T follicular helper cell (primary cell): ENCODE results near the gene FLYWCH1.
"Not testable (repeated sequence)": the region's sequence is repeated elsewhere in the genome, so short reads cannot be mapped to it uniquely, and the experiment has no call there.

Experiments
- DNase-seq: peaks from one replicate; pipeline ENCODE4 v3.0.0-alpha.2; 2020; ENCODE audit warnings: low read depth

Gene FLYWCH1

DNA sequence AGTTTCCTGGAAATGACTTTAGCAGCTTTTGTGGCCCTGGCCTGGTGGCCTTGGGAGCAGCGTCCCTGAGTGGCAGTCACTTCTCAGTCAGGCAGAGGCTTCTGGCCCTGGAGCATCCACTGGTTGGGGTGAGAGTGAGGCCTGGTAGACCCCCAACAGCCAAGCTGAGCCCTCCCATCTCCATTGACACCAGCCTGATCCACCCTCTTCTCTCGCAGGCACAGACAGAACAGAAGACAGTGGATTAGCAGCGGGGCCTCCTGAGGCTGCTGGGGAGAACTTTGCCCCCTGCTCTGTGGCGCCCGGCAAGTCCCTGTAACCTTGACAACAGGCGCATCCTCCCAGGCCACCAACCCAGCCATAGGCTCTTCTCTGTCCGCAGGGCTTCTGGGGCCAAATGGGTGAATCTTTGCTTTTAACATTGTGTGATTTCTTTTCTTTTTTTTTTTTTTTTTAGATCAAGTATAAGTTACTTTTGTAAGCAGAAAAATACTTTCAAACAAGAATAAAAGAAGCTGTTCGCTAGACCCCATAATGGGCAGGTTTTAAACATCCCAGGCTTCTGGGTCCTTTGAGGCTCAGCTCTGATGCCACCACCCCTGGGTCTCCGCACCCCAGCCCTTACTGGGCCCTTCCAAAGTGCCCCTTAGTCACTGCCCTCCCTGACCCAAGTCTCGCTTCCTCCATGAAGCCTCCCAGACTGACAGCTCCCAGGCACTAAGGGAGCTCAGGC, 12.7 kb upstream of the FLYWCH1 start:
- no peak for DNase-seq

DNA sequence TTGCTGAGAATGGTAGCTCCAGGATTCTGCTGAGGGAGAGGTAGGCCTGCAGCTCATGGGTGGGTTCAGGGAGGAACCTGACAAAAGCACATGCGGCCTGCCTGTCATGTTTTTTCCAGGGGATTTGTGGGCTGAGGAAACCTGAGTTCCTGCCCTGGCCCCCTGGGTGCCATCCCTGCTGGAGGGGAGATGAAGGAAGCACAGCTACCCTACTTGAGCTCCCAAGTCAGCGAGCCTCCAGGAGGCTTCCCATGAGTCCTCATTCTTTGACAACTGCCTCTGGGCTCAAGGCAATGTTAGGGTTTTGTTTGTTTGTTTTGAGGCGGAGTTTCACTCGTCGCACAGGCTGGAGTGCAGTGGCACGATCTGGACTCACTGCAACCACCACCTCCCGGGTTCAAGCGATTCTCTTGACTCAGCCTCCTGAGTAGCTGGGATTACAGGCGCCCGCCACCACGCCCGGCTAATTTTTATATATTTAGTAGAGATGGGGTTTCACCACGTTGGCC, 12.1 kb upstream of the FLYWCH1 start:
- DNase-seq, result no peak

GRCh38 chr16:2900526-2901075, 11.1 kb upstream of the FLYWCH1 start:
- no peak for DNase-seq

DNA sequence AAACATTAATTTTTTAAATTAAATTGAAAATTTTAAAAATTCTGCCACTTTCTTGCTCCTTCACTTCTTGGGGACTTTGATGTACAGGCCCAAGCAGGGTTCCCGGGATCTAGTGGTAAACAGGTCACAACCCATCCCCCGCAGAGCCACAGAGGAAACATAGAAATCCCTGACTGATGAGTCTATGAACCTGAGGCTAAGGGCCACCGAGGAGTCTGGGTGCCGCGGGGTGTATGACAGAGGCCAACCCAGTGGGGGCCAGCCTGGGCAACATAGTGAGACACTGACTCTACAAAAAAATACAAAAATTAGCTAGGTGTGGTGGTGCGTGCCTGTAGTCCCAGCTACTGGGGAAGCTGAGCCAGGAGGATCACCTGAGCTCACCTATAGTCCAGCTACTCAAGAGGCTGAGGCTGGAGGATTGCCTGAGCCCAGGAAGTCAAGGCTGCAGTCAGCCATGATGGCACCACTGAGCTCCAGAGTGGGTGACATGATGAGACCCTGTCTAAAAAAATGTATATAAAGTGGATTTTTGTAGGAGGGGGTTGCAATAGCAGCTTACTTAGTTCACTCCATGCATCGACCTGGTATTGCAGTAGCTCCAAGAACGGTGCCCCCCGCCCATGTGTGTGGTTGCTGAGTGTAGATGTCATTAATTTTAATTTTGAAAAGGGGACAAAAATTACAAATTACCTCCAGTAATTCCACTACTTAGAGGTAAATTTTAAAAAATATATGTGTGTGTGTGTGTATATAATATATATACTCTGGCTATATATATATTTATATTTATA, 9.2 kb upstream of the FLYWCH1 start:
- DNase-seq, result no peak

- peak; percentile 60 for DNase-seq
Measured at GRCh38 chr16:2904100-2904921, 7.4 kb upstream of the FLYWCH1 start.

DNA sequence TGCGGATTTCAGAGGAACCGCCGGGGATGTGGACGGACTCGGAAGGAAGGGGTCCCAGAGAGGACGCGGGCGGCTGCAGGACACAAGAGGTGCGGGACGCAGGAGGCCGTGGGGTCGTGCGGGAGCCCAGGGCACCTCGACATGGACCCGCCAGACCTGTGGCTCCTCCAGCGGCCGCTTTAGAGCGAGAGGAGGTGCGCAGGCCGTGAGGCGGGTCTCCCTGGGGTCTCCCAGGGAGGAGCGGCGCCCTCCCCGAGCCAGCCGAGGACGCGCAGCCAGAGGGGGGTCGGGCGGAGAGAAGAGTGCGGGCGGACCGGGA, 6.8 kb upstream of the FLYWCH1 start:
- DNase-seq, result no peak

GRCh38 chr16:2905241-2905987, 6.3 kb upstream of the FLYWCH1 start:
- peak; percentile 88 for DNase-seq

- no peak for DNase-seq
Measured at GRCh38 chr16:2905988-2906387, 5.7 kb upstream of the FLYWCH1 start.

GRCh38 chr16:2907084-2907753, 4.5 kb upstream of the FLYWCH1 start:
- not testable (repeated sequence) for DNase-seq

- no peak for DNase-seq
Measured at GRCh38 chr16:2910441-2910969, 1.2 kb upstream of the FLYWCH1 start.

DNA sequence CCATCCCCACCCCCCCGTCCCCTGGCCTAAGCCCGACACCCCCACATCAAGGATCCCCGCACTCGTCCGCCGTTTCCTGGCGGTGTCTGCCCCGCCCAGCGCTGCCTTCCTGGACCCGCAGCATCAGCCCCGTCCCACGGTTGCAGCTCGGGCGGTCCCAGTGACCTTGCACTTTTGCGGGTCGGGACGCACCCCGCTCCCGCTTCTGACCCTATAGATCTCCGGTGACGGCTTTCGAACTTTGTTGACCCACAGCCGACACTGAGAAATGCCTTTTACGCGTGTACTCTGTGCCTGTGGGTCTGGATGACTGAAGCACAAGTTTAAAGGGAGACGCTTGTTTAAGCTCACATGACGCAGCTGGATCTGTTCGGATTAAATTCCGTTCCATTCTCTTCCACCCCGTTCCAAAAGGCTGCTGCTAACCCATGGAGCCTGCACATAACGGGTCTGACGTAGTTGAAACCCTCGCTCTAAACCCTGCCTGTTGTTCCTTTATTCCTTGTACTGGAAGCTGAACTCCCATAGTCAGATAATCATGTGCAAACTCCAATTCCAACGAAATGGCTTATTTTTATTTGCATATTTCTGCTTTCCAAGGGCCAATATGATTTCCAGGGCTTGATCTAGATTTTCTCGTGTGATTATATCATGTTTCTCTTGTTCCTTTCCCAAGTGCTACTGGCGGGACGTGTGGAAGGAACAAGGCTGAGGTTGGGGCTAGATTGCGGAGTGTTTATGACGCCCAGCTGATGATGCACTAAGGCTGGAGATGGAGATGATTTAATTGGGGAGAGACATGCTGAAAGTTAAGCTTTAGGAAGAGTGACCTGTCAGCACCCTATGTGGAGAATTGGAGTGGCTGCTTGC, 834 bp downstream of the FLYWCH1 start:
- no peak for DNase-seq

GRCh38 chr16:2913603-2914002, 1.9 kb downstream of the FLYWCH1 start:
- no peak for DNase-seq

DNA sequence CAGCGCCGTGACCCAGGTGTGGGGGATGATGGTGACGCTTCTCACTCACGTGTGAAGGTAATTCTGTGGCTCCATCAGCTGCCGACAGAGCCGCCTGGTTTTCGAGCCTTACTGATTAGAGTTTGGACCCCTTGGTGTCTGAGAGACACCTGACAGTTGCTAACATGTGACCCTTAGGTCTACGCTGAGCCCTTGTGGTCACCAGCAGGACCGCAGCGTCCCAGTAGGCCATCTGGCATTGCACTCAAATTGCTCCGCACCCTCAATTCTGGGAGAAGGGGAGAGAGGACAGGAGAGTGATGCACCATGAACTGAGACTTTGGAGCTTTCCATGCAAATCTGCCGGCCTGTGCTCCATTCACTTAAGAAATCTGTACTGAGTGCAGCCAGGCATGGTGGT, 2.5 kb downstream of the FLYWCH1 start:
- no peak for DNase-seq

- no peak for DNase-seq
Measured at GRCh38 chr16:2915196-2915929, 3.6 kb downstream of the FLYWCH1 start.

GRCh38 chr16:2919511-2920255, 8.0 kb downstream of the FLYWCH1 start:
- DNase-seq, result peak; percentile 45

GRCh38 chr16:2923481-2923880, 11.8 kb downstream of the FLYWCH1 start:
- no peak for DNase-seq

DNA sequence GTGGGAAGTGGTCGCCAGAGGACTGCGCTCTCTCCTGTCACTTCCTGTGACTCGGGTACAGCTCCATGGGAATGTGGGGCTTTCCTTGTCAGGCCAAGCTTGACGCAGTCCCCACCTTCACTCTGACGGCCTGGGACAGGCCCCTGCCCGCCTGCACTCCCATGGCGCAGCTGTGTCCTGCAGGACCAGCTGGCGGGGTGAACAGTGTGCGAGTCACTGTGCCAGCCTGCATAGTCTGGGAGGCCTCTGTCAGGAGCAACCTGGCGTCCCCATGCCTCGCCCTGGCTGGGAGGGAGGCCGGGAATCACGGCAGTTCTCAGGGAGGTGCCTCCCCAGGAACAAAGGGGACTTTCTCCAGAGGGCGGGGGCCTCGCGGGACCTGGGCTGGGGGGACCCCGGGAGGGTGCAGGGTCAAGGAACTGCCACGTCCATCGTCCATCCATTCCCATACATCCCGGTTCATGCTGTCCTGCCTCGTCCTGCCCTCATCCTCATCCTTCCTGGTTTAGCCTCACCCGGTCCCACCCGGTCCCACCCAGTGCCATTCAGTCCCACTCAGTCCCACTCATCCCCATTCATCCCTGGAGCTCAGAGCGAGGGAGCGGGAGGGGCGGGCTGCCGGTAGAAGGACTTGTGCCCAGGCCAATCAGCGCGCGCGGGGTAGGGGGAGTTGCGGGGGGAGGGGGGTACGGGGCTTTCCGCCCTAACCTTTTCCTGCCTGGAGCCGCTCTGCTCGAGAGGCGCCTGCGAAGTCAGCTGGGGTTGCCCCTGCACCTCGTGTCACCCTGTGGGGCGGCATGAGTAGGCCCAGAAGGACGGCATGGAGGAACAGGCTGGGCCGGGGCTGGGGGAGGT, 13.4 kb downstream of the FLYWCH1 start:
- DNase-seq, result no peak
